ENCODE measurements around the gene GRK5. TPM values are rescaled to one million over a fixed set of nuclear protein-coding genes. Genes with fewer than 3 reads are reported as not detected.

Gene GRK5
- total and polyA plus RNA-seq, 2 experiments from 2014 or later: 5.2 to 13.7 TPM

- no peaks in the 10 kb centered on the region for H3K27me3 ChIP-seq (replicated peaks; ENCODE audit: insufficient read depth)
- H3K4me3 ChIP-seq: no peak overlapping the region
- no peaks in the 10 kb centered on the region for H4K20me1 ChIP-seq (ENCODE audit: insufficient read depth)
- no peak overlapping the region for H3K27ac ChIP-seq
- no peaks in the 10 kb centered on the region for H3K9me3 ChIP-seq (ENCODE audit: low read depth)
- H3K4me1 ChIP-seq (ENCODE audit: insufficient read depth): peaks cover 26% of the 10 kb centered on the region
- H3K4me2 ChIP-seq (ENCODE audit: unreplicated experiment): peak overlapping the region; percentile 36
- no peak overlapping the region for H2AFZ ChIP-seq
- TF ChIP-seq EZH2 (IDR thresholded peaks at IDR 0.05; ENCODE audit: insufficient read depth, poor library complexity, severe bottlenecking): no peak
- TF ChIP-seq EZH2phosphoT487 (IDR thresholded peaks at IDR 0.05; ENCODE audit: insufficient read depth, low read depth): no peak
- no peak for DNase-seq
- in situ Hi-C loops (cut with MboI): no loop called here
- 96 to 100% methylated on average over 1 of the region's 1 CpG for WGBS, 2 experiments (ENCODE audit: low coverage in 1 of 2, low lambda C conversion rate in 2 of 2, missing lambda C conversion rate in 2 of 2)
- no peak overlapping the region for H3K9ac ChIP-seq
- H3F3A ChIP-seq (ENCODE audit: insufficient read depth): peaks cover 18% of the 10 kb centered on the region
- H3K36me3 ChIP-seq (ENCODE audit: low read depth): no peaks in the 10 kb centered on the region
- H3K79me2 ChIP-seq (ENCODE audit: insufficient read depth): peaks cover 88% of the 10 kb centered on the region
- no peaks in the 10 kb centered on the region for H3K9me2 ChIP-seq (ENCODE audit: insufficient read depth)
These were observed 14.3 kb downstream of the GRK5 start for GRCh38 chr10:119221666-119222065.

GRCh38 chr10:119222537-119222936 lies 15.2 kb downstream of the GRK5 start:
- Histone ChIP-seq H3K4me1 (ENCODE audit: insufficient read depth) (peaks cover 26% of the 10 kb centered on the region), H4K20me1 (ENCODE audit: insufficient read depth) (no peaks in the 10 kb centered on the region), H3K27me3 (replicated peaks; ENCODE audit: insufficient read depth) (no peaks in the 10 kb centered on the region), H2AFZ (no peak overlapping the region), H3K9me3 (ENCODE audit: low read depth) (no peaks in the 10 kb centered on the region), H3K9ac (no peak overlapping the region), H3K4me2 (ENCODE audit: unreplicated experiment) (no peak overlapping the region), H3K9me2 (ENCODE audit: insufficient read depth) (no peaks in the 10 kb centered on the region), H3K79me2 (ENCODE audit: insufficient read depth) (peaks cover 88% of the 10 kb centered on the region), H3K36me3 (ENCODE audit: low read depth) (no peaks in the 10 kb centered on the region), H3F3A (ENCODE audit: insufficient read depth) (peaks cover 18% of the 10 kb centered on the region), H3K4me3 (no peak overlapping the region), H3K27ac (no peak overlapping the region)
- in situ Hi-C loops (cut with MboI): no loop called here
- TF ChIP-seq EZH2phosphoT487 (IDR thresholded peaks at IDR 0.05; ENCODE audit: insufficient read depth, low read depth) (no peak), EZH2 (IDR thresholded peaks at IDR 0.05; ENCODE audit: insufficient read depth, poor library complexity, severe bottlenecking) (no peak)
- 57 to 62% methylated on average over 9 of the region's 9 CpGs for WGBS, 2 experiments (ENCODE audit: low coverage in 1 of 2, low lambda C conversion rate in 2 of 2, missing lambda C conversion rate in 2 of 2)
- DNase-seq: no peak

GRCh38 chr10:119222966-119223386 lies 15.6 kb downstream of the GRK5 start:
- Histone ChIP-seq H3K4me3 (no peak overlapping the region), H4K20me1 (ENCODE audit: insufficient read depth) (no peaks in the 10 kb centered on the region), H3K9me3 (ENCODE audit: low read depth) (no peaks in the 10 kb centered on the region), H2AFZ (no peak overlapping the region), H3K9me2 (ENCODE audit: insufficient read depth) (no peaks in the 10 kb centered on the region), H3K27ac (no peak overlapping the region), H3K4me2 (ENCODE audit: unreplicated experiment) (no peak overlapping the region), H3K36me3 (ENCODE audit: low read depth) (no peaks in the 10 kb centered on the region), H3K9ac (no peak overlapping the region), H3F3A (ENCODE audit: insufficient read depth) (peaks cover 18% of the 10 kb centered on the region), H3K4me1 (ENCODE audit: insufficient read depth) (peaks cover 26% of the 10 kb centered on the region), H3K27me3 (replicated peaks; ENCODE audit: insufficient read depth) (no peaks in the 10 kb centered on the region), H3K79me2 (ENCODE audit: insufficient read depth) (peaks cover 88% of the 10 kb centered on the region)
- in situ Hi-C loops (cut with MboI): no loop called here
- WGBS, 2 experiments (ENCODE audit: low coverage in 1 of 2, low lambda C conversion rate in 2 of 2, missing lambda C conversion rate in 2 of 2): 88 to 94% methylated on average over 9 of the region's 9 CpGs
- no peak for DNase-seq
- TF ChIP-seq EZH2phosphoT487 (IDR thresholded peaks at IDR 0.05; ENCODE audit: insufficient read depth, low read depth) (no peak), EZH2 (IDR thresholded peaks at IDR 0.05; ENCODE audit: insufficient read depth, poor library complexity, severe bottlenecking) (no peak)

- Histone ChIP-seq H3K9me2 (ENCODE audit: insufficient read depth) (no peaks in the 10 kb centered on the region), H3K27ac (no peak overlapping the region), H3K4me1 (ENCODE audit: insufficient read depth) (peaks cover 16% of the 10 kb centered on the region), H4K20me1 (ENCODE audit: insufficient read depth) (no peaks in the 10 kb centered on the region), H2AFZ (no peak overlapping the region), H3K9ac (no peak overlapping the region), H3K4me3 (no peak overlapping the region), H3K79me2 (ENCODE audit: insufficient read depth) (peaks cover 93% of the 10 kb centered on the region), H3K27me3 (replicated peaks; ENCODE audit: insufficient read depth) (no peaks in the 10 kb centered on the region), H3K9me3 (ENCODE audit: low read depth) (no peaks in the 10 kb centered on the region), H3K4me2 (ENCODE audit: unreplicated experiment) (no peak overlapping the region), H3K36me3 (ENCODE audit: low read depth) (no peaks in the 10 kb centered on the region), H3F3A (ENCODE audit: insufficient read depth) (peaks cover 7% of the 10 kb centered on the region; the same call in 1 of the 2 replicates)
- TF ChIP-seq EZH2phosphoT487 (IDR thresholded peaks at IDR 0.05; ENCODE audit: insufficient read depth, low read depth) (no peak), EZH2 (IDR thresholded peaks at IDR 0.05; ENCODE audit: insufficient read depth, poor library complexity, severe bottlenecking) (no peak)
- WGBS, 2 experiments (ENCODE audit: low coverage in 1 of 2, low lambda C conversion rate in 2 of 2, missing lambda C conversion rate in 2 of 2): 99 to 100% methylated on average over 4 of the region's 4 CpGs
- in situ Hi-C loops (cut with MboI): no loop called here
- DNase-seq: no peak
These were observed 17.8 kb downstream of the GRK5 start for GRCh38 chr10:119225083-119225658.
